ENCODE results near the gene AR.

Gene AR

GRCh38 chrX:67596839-67597790 lies 53.3 kb downstream of the AR start:
- Histone ChIP-seq H3K4me1 (ENCODE audit: insufficient read depth, insufficient read length) (no peaks in the 10 kb centered on the region), H3K36me3 (ENCODE audit: insufficient read depth, insufficient read length, low read length) (no peaks in the 10 kb centered on the region), H3K4me3 (ENCODE audit: insufficient read length, low read depth) (no peak overlapping the region), H3K9me3 (ENCODE audit: insufficient read depth, low read length) (no peaks in the 10 kb centered on the region), H3K9ac (ENCODE audit: insufficient read length, low read depth) (no peak overlapping the region), H3K27me3 (ENCODE audit: insufficient read depth, insufficient read length) (no peaks in the 10 kb centered on the region)
- TF ChIP-seq SUZ12 (IDR thresholded peaks at IDR 0.05; ENCODE audit: extremely low read depth, insufficient read depth, insufficient read length) (no peak), ZNF274 (IDR thresholded peaks at IDR 0.05; ENCODE audit: low read depth, low read length) (no peak), YY1 (IDR thresholded peaks at IDR 0.05; ENCODE audit: insufficient read depth, insufficient read length) (no peak)
- DNase-seq (ENCODE audit: low read depth, low spot score): no peak

GRCh38 chrX:67599532-67599931 lies 55.7 kb downstream of the AR start:
- H3K4me3 ChIP-seq (ENCODE audit: insufficient read length, low read depth): no peak overlapping the region
- no peaks in the 10 kb centered on the region for H3K9me3 ChIP-seq (ENCODE audit: insufficient read depth, low read length)
- TF ChIP-seq SUZ12 (IDR thresholded peaks at IDR 0.05; ENCODE audit: extremely low read depth, insufficient read depth, insufficient read length) (no peak), ZNF274 (IDR thresholded peaks at IDR 0.05; ENCODE audit: low read depth, low read length) (no peak), YY1 (IDR thresholded peaks at IDR 0.05; ENCODE audit: insufficient read depth, insufficient read length) (no peak)
- DNase-seq (ENCODE audit: low read depth, low spot score): no peak
- H3K9ac ChIP-seq (ENCODE audit: insufficient read length, low read depth): no peak overlapping the region
- H3K36me3 ChIP-seq (ENCODE audit: insufficient read depth, insufficient read length, low read length): no peaks in the 10 kb centered on the region
- H3K4me1 ChIP-seq (ENCODE audit: insufficient read depth, insufficient read length): no peaks in the 10 kb centered on the region
- H3K27me3 ChIP-seq (ENCODE audit: insufficient read depth, insufficient read length): no peaks in the 10 kb centered on the region

- TF ChIP-seq SUZ12 (IDR thresholded peaks at IDR 0.05; ENCODE audit: extremely low read depth, insufficient read depth, insufficient read length) (no peak), ZNF274 (IDR thresholded peaks at IDR 0.05; ENCODE audit: low read depth, low read length) (no peak)
- no peaks in the 10 kb centered on the region for H3K4me1 ChIP-seq (ENCODE audit: insufficient read depth, insufficient read length)
- no peaks in the 10 kb centered on the region for H3K36me3 ChIP-seq (ENCODE audit: insufficient read depth, insufficient read length, low read length)
- DNase-seq (ENCODE audit: low read depth, low spot score): no peak
- H3K27me3 ChIP-seq (ENCODE audit: insufficient read depth, insufficient read length): no peaks in the 10 kb centered on the region
- no peak overlapping the region for H3K4me3 ChIP-seq (ENCODE audit: insufficient read length, low read depth)
- H3K9ac ChIP-seq (ENCODE audit: insufficient read length, low read depth): no peak overlapping the region
- no peaks in the 10 kb centered on the region for H3K9me3 ChIP-seq (ENCODE audit: insufficient read depth, low read length)
Measured at GRCh38 chrX:67601771-67602170, 58.0 kb downstream of the AR start.

- H3K9ac ChIP-seq (ENCODE audit: insufficient read length, low read depth): no peak overlapping the region
- DNase-seq (ENCODE audit: low read depth, low spot score): peak; percentile 43
- TF ChIP-seq SUZ12 (IDR thresholded peaks at IDR 0.05; ENCODE audit: extremely low read depth, insufficient read depth, insufficient read length): no peak
- no peak for TF ChIP-seq ZNF274 (IDR thresholded peaks at IDR 0.05; ENCODE audit: low read depth, low read length)
- no peak for TF ChIP-seq YY1 (IDR thresholded peaks at IDR 0.05; ENCODE audit: insufficient read depth, insufficient read length)
- no peaks in the 10 kb centered on the region for H3K9me3 ChIP-seq (ENCODE audit: insufficient read depth, low read length)
- no peaks in the 10 kb centered on the region for H3K4me1 ChIP-seq (ENCODE audit: insufficient read depth, insufficient read length)
- no peaks in the 10 kb centered on the region for H3K27me3 ChIP-seq (ENCODE audit: insufficient read depth, insufficient read length)
- H3K36me3 ChIP-seq (ENCODE audit: insufficient read depth, insufficient read length, low read length): no peaks in the 10 kb centered on the region
- no peak overlapping the region for H3K4me3 ChIP-seq (ENCODE audit: insufficient read length, low read depth)
Measured at GRCh38 chrX:67604979-67605703, 61.3 kb downstream of the AR start.

- Histone ChIP-seq H3K9me3 (ENCODE audit: insufficient read depth, low read length) (no peaks in the 10 kb centered on the region), H3K27me3 (ENCODE audit: insufficient read depth, insufficient read length) (no peaks in the 10 kb centered on the region), H3K4me3 (ENCODE audit: insufficient read length, low read depth) (no peak overlapping the region), H3K4me1 (ENCODE audit: insufficient read depth, insufficient read length) (no peaks in the 10 kb centered on the region), H3K36me3 (ENCODE audit: insufficient read depth, insufficient read length, low read length) (no peaks in the 10 kb centered on the region), H3K9ac (ENCODE audit: insufficient read length, low read depth) (no peak overlapping the region)
- TF ChIP-seq SUZ12 (IDR thresholded peaks at IDR 0.05; ENCODE audit: extremely low read depth, insufficient read depth, insufficient read length) (no peak), ZNF274 (IDR thresholded peaks at IDR 0.05; ENCODE audit: low read depth, low read length) (no peak), YY1 (IDR thresholded peaks at IDR 0.05; ENCODE audit: insufficient read depth, insufficient read length) (no peak)
- no peak for DNase-seq (ENCODE audit: low read depth, low spot score)
Measured at GRCh38 chrX:67607466-67607865, 63.6 kb downstream of the AR start.

- Histone ChIP-seq H3K36me3 (ENCODE audit: insufficient read depth, insufficient read length, low read length) (no peaks in the 10 kb centered on the region), H3K9ac (ENCODE audit: insufficient read length, low read depth) (no peak overlapping the region), H3K4me1 (ENCODE audit: insufficient read depth, insufficient read length) (no peaks in the 10 kb centered on the region), H3K27me3 (ENCODE audit: insufficient read depth, insufficient read length) (no peaks in the 10 kb centered on the region), H3K4me3 (ENCODE audit: insufficient read length, low read depth) (no peak overlapping the region), H3K9me3 (ENCODE audit: insufficient read depth, low read length) (no peaks in the 10 kb centered on the region)
- no peak for TF ChIP-seq ZNF274 (IDR thresholded peaks at IDR 0.05; ENCODE audit: low read depth, low read length)
- TF ChIP-seq SUZ12 (IDR thresholded peaks at IDR 0.05; ENCODE audit: extremely low read depth, insufficient read depth, insufficient read length): no peak
- no peak for TF ChIP-seq YY1 (IDR thresholded peaks at IDR 0.05; ENCODE audit: insufficient read depth, insufficient read length)
- no peak for DNase-seq (ENCODE audit: low read depth, low spot score)
Measured at GRCh38 chrX:67610282-67610681, 66.5 kb downstream of the AR start.

GRCh38 chrX:67612231-67612630 lies 68.4 kb downstream of the AR start:
- Histone ChIP-seq H3K9ac (ENCODE audit: insufficient read length, low read depth) (no peak overlapping the region), H3K27me3 (ENCODE audit: insufficient read depth, insufficient read length) (no peaks in the 10 kb centered on the region), H3K9me3 (ENCODE audit: insufficient read depth, low read length) (no peaks in the 10 kb centered on the region), H3K4me3 (ENCODE audit: insufficient read length, low read depth) (no peak overlapping the region), H3K4me1 (ENCODE audit: insufficient read depth, insufficient read length) (no peaks in the 10 kb centered on the region), H3K36me3 (ENCODE audit: insufficient read depth, insufficient read length, low read length) (no peaks in the 10 kb centered on the region)
- DNase-seq (ENCODE audit: low read depth, low spot score): no peak
- TF ChIP-seq YY1 (IDR thresholded peaks at IDR 0.05; ENCODE audit: insufficient read depth, insufficient read length) (no peak), SUZ12 (IDR thresholded peaks at IDR 0.05; ENCODE audit: extremely low read depth, insufficient read depth, insufficient read length) (no peak), ZNF274 (IDR thresholded peaks at IDR 0.05; ENCODE audit: low read depth, low read length) (no peak)
